Adrenal gland (tissue), 5 donors: ENCODE data around the gene LIPJ.

Experiments
- POLR2A ChIP-seq, 2 donors: fragments of 450-650 bp; IDR thresholded peaks; one replicate each; pipeline ENCODE4 v1.6.1; 2017; ENCODE audit warnings: antibody characterized with exemption in 2 of 2, mild to moderate bottlenecking in 2 of 2, moderate library complexity in 1 of 2
- TF ChIP-seq, protein P1 (sequence below), 6 experiments: fragments of 450-650 bp in 4 of 6; fragments of 200-600 bp in 2 of 6; sonication (generic) in 1 of 6; IDR thresholded peaks; 1 replicate in 5 of 6; 2 replicates in 1 of 6; pipeline versions ENCODE4 v1.5.1 to v1.8.0; 2016 to 2021; ENCODE audit warnings: antibody characterized with exemption in 6 of 6, mild to moderate bottlenecking in 2 of 6, moderate library complexity in 1 of 6
- donor health status: DM: no; HTN: no; CAD: no.

DNA sequence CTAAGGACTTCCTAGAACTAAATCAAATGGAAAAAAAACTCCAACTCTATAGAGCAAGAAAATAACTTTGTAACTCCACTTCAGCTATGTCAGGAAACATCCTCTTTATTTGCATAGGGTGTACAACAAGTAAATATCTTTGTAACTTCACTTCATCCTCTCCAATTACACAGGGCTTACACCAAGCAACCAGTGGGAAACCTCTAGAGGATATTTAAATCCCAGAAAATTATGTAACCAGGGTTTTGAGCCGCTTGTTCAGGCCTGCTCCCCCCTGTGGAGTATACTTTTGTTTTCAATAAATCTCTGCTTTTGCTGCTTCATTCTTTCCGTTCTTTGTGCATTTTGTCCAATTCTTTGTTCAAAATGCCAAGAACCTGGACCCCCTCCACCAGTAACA is 22.2 kb downstream of the LIPJ start:
- TF ChIP-seq, protein P1, sequence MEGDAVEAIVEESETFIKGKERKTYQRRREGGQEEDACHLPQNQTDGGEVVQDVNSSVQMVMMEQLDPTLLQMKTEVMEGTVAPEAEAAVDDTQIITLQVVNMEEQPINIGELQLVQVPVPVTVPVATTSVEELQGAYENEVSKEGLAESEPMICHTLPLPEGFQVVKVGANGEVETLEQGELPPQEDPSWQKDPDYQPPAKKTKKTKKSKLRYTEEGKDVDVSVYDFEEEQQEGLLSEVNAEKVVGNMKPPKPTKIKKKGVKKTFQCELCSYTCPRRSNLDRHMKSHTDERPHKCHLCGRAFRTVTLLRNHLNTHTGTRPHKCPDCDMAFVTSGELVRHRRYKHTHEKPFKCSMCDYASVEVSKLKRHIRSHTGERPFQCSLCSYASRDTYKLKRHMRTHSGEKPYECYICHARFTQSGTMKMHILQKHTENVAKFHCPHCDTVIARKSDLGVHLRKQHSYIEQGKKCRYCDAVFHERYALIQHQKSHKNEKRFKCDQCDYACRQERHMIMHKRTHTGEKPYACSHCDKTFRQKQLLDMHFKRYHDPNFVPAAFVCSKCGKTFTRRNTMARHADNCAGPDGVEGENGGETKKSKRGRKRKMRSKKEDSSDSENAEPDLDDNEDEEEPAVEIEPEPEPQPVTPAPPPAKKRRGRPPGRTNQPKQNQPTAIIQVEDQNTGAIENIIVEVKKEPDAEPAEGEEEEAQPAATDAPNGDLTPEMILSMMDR (IDR thresholded peaks at IDR 0.05), result no peak
- TF ChIP-seq POLR2A (IDR thresholded peaks at IDR 0.05), result no peak
